ENCODE data around the gene SEL1L.
"Not testable (repeated sequence)": the region's sequence is repeated elsewhere in the genome, so short reads cannot be mapped to it uniquely, and the experiment has no call there.

SEL1L gene

GRCh38 chr14:81533536-81534343, at the start of gene SEL1L:
Gene SEL1L (minus strand): TSS chr14:81533853. CDS start chr14:81533744, 109 bp downstream.
- DNase-seq = peak; percentile 99

- DNase-seq = no peak
These were observed 48.8 kb upstream of the SEL1L start for GRCh38 chr14:81582420-81582819.

GRCh38 chr14:81579115-81579514, 45.5 kb upstream of the SEL1L start:
- DNase-seq = no peak

- DNase-seq = no peak
These were observed 37.8 kb upstream of the SEL1L start for GRCh38 chr14:81571437-81571836.

GRCh38 chr14:81567302-81567701, 33.6 kb upstream of the SEL1L start:
- no peak for DNase-seq

- DNase-seq = peak; percentile 65
These were observed 32.0 kb upstream of the SEL1L start for GRCh38 chr14:81565441-81566290.

GRCh38 chr14:81562818-81563217, 29.2 kb upstream of the SEL1L start:
- no peak for DNase-seq

- DNase-seq = no peak
These were observed 27.6 kb upstream of the SEL1L start for GRCh38 chr14:81561084-81561775.

- DNase-seq = no peak
These were observed 25.7 kb upstream of the SEL1L start for GRCh38 chr14:81559385-81559784.

- DNase-seq = no peak
These were observed 23.5 kb upstream of the SEL1L start for GRCh38 chr14:81557146-81557545.

GRCh38 chr14:81555684-81556083, 22.0 kb upstream of the SEL1L start:
- no peak for DNase-seq

- no peak for DNase-seq
These were observed 21.4 kb upstream of the SEL1L start for GRCh38 chr14:81555051-81555450.

GRCh38 chr14:81551471-81551870, 17.8 kb upstream of the SEL1L start:
- no peak for DNase-seq

GRCh38 chr14:81550001-81550637, 16.5 kb upstream of the SEL1L start:
- DNase-seq = no peak

- not testable (repeated sequence) for DNase-seq
These were observed 7.6 kb upstream of the SEL1L start for GRCh38 chr14:81541206-81541605.

- DNase-seq = no peak
These were observed 3.5 kb upstream of the SEL1L start for GRCh38 chr14:81537193-81537592.

- no peak for DNase-seq
These were observed 2.7 kb upstream of the SEL1L start for GRCh38 chr14:81536241-81536771.

- no peak for DNase-seq
These were observed 1.9 kb upstream of the SEL1L start for GRCh38 chr14:81535396-81536164.

- no peak for DNase-seq
These were observed 939 bp upstream of the SEL1L start for GRCh38 chr14:81534510-81535074.

- no peak for DNase-seq
These were observed 479 bp downstream of the SEL1L start for GRCh38 chr14:81533212-81533535.

GRCh38 chr14:81529391-81529790, 4.3 kb downstream of the SEL1L start:
- DNase-seq = no peak

- no peak for DNase-seq
These were observed 8.5 kb downstream of the SEL1L start for GRCh38 chr14:81525129-81525528.
